Retinal pigment epithelial cell (primary cell): Measurements from ENCODE around the gene FAM13A.
"Not testable (repeated sequence)": the region's sequence is repeated elsewhere in the genome, so short reads cannot be mapped to it uniquely, and the experiment has no call there.

ENCODE experiments used
- DNase-seq: peaks from one replicate; pipeline ENCODE4 v3.0.0-alpha.2; 2010; ENCODE audit warnings: low read depth
- H3K4me3 ChIP-seq: 2 replicates; pipeline ENCODE4 v1.5.1; 2011; ENCODE audit warnings: mild to moderate bottlenecking, low read length, control low read depth, moderate library complexity
- TF ChIP-seq, protein P1 (sequence below): conservative IDR thresholded peaks from 2 replicates; pipeline ENCODE4 v1.5.1; 2011; ENCODE audit warnings: low read depth, low read length, control low read depth, inconsistent platforms

FAM13A gene

DNA sequence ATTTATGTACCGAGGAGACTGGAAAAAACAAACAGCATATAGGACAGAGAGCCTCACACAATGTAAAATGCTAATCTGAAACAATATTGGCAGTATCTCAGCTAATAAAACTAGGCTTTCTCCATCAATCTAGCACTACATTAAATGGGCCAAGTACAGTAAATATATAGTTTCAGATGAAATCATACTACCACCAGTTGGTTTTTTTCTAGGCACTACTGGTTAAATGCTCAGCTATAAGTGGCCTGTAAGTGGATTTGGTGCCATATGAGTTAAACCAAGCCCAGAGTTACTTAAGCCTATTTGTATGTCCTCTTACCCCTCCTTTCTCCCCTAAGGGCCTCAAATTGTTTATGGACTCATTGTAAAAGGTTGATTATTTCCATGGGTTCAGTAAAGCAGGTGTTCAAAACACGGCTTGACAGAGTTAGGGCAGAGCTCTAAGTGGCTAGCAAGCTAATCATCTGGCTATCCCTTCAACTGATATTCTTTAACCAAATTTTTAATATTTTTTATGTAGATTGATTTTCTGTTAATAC, 57.5 kb downstream of the FAM13A start:
- H3K4me3 ChIP-seq, result no peak overlapping the region
- DNase-seq, result no peak
- TF ChIP-seq, protein P1, sequence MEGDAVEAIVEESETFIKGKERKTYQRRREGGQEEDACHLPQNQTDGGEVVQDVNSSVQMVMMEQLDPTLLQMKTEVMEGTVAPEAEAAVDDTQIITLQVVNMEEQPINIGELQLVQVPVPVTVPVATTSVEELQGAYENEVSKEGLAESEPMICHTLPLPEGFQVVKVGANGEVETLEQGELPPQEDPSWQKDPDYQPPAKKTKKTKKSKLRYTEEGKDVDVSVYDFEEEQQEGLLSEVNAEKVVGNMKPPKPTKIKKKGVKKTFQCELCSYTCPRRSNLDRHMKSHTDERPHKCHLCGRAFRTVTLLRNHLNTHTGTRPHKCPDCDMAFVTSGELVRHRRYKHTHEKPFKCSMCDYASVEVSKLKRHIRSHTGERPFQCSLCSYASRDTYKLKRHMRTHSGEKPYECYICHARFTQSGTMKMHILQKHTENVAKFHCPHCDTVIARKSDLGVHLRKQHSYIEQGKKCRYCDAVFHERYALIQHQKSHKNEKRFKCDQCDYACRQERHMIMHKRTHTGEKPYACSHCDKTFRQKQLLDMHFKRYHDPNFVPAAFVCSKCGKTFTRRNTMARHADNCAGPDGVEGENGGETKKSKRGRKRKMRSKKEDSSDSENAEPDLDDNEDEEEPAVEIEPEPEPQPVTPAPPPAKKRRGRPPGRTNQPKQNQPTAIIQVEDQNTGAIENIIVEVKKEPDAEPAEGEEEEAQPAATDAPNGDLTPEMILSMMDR, result no peak

DNA sequence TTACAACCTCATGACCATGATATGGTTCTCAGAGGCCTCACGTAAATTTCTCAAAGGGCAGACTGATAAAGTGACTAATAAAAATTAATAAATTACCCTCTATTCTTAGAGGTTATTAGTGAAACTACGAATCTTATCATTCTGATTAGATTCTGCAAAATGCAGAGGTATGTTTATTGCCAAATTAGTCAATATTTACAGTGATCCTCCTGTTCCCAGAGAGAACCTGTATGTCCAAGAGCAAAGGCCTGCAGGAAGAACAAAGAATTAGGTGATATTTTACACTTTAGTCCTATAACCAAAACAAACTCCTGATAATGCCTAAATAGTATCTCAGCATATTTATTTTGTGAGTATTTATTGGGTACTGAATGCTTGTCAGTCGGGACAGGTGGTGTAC, 58.1 kb downstream of the FAM13A start:
- DNase-seq, result no peak
- H3K4me3 ChIP-seq, result no peak overlapping the region
- TF ChIP-seq, protein P1, result no peak

DNA sequence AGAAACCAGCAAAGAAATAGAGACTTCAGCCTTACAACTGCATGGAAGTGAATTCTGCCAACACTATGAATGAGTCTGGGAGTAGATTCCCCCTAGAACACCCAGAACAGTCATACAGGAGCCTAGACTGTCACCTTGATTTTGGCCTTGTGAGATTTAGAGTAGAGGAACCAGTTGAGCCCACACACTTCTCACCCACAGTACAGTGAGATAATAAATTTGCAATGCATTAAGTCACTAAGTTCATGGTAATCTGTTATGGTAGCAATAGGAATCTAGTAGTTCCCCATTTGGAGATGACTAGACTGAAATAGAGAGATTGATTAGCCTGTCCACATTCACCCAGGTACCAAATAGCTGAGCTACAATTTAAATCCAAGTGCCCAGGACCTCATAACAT, 59.0 kb downstream of the FAM13A start:
- DNase-seq, result no peak
- TF ChIP-seq, protein P1, result no peak
- H3K4me3 ChIP-seq, result no peak overlapping the region

DNA sequence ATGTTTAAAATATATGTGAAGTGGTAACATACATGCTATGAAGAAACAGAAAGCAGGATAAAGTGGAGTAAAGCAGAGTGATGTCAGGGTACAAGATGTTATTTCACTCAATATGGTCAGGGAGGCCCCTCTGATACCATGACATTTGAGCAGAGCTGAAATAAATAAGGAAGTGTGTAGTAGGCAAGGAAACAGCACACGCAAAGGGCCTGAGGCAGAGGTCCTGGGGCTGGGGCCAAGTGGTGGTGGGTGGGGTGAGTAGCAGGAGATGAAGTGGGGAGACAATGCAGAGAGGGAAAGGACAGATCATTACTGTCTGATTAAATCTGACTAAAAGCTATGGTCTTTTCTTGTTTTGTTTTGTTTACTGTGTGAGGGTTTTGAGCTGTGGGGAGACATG, 61.1 kb downstream of the FAM13A start:
- TF ChIP-seq, protein P1, result no peak
- H3K4me3 ChIP-seq, result no peak overlapping the region
- no peak for DNase-seq

DNA sequence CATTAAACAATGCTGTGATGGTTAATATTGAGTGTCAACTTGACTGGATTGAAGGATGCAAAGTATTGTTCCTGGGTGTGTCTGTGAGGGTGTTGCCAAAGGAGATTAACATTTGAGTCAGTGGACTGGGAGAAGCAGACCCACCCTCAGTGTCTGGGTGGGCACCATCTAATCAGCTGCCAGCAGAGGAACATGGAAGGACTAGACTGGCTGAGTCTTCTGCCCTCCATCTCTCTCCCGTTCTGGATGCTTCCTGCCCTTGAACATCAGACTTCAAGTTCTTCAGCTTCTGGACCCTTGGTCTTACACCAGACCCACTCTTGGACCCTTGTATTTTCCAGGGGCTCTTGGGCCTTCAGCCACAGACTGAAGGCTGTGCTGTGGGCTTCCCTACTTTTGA, 61.7 kb downstream of the FAM13A start:
- H3K4me3 ChIP-seq, DNase-seq: not testable (repeated sequence)

DNA sequence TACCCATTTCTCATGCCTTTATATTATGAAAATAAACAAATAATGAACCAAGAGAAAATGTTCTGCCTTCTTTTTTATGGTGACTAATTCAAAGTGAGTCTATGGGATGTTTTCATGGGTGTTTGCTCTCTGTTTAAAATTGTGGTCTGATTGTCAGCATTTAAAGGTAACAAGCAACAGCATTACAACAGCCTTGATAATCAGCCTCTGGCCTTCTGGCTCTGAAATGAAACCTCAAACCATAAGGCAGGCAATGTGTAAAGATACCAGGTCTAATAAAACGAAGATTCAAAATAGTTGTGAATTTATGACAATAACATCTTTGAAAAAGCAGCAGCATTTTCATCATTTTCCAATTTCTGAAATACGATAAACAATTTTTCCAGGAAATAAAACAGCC, 63.7 kb downstream of the FAM13A start:
- no peak overlapping the region for H3K4me3 ChIP-seq
- TF ChIP-seq, protein P1, result no peak
- DNase-seq, result no peak

DNA sequence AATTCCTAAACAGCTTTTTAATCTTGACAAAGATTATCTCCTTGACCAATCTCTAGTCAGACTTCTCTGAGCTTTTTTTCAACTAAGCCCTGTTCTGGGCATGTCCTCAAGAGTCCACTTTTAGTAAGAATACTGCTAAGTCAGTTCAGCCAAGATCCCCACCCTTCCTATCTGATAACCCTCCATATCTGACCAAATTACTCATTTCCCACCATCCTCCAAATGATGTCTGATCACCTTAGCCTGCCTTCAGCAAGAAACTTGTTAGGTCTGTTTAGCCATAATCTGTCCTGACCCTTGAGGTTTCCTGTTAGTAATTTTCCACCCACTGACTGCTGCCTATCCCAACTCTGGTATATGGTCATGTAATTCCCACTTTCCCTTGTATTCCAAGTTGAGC, 65.2 kb downstream of the FAM13A start:
- H3K4me3 ChIP-seq, result no peak overlapping the region
- DNase-seq, result no peak
- TF ChIP-seq, protein P1, result no peak

DNA sequence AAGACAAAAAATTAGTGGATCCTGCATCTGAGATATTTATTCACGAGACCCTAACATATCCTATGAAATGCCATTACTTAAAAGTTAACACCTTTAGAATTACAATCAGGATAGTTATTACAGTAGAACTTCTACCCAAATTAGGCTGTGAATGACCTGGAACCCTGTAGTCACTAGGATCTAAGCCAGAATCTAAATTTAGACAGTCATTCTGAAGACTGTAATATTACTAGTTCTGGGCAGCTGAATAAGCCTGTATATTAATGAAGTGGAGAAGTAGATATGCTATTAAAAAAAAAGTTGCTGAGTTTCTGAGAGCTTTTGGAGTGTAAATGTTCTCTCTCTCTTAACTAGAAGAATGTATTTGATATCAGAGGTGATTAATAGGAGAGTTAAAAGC, 67.0 kb downstream of the FAM13A start:
- TF ChIP-seq, protein P1, result no peak
- no peak overlapping the region for H3K4me3 ChIP-seq
- no peak for DNase-seq
